Stimulated activated CD4-positive, alpha-beta T cell treated with anti-CD3 and anti-CD28 coated beads, Interleukin-12 subunit alpha, Interleukin-12 subunit beta, amount 100 ng/mL, for 4 hours (primary cell): Measurements from ENCODE around the gene KIF6.

Source experiments
- DNase-seq: peaks from one replicate; pipeline ENCODE4 v3.0.0-alpha.2; 2020

The KIF6 gene

DNA sequence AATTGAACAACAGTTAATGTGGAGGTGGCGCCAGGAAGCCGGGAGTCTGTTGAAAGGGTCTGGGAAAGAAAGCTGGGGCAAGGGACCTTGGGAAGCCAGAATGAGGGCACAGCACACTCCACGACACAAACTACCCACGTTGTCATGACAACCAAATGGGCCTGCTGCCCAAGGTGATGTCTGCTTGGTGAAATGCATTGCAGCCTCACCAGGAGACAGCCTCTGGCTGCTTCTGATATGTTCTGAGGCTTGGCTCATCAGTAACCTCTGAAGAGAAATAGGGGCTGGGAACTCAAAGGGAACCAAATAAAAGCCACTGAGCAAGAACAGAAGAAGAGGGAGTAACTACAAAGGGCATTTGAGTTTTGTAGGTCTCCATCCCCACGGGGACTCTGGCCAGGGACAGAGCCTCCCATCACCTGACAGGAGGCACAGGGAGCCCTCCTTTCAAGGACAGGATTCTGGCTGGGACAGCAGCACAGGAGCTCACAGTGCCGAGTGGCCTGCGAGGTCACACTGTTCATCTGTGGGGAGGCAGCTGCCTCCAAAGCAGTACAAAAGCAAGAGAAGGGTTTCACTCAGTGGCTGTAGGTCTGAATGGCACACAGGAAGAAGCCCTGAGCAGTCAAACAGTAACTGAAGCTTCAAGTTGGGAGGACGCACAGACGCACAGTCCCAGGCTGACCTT, 358.1 kb downstream of the KIF6 start:
- DNase-seq, result no peak

GRCh38 chr6:39365281-39366074, 359.7 kb downstream of the KIF6 start:
- DNase-seq, result no peak

DNA sequence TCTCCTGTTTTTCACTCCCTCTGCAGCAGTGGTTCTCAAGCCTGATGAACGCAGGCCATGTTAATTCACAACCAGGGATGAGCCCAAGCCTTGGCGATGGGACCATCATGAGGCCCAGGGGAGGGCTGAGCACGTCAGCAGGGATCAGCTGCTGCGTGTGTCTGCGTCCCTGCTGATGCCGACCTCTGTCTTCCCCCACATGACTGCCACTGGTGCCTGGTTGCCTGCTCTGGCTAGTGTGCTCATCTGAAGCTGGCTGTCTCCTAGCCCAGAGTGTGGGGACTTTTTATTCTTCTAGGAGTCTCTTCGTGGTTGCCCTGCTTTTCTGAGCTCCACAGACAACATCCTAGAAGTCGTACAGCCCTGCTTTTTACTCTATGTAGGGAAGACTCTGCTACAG, 361.9 kb downstream of the KIF6 start:
- DNase-seq, result no peak

DNA sequence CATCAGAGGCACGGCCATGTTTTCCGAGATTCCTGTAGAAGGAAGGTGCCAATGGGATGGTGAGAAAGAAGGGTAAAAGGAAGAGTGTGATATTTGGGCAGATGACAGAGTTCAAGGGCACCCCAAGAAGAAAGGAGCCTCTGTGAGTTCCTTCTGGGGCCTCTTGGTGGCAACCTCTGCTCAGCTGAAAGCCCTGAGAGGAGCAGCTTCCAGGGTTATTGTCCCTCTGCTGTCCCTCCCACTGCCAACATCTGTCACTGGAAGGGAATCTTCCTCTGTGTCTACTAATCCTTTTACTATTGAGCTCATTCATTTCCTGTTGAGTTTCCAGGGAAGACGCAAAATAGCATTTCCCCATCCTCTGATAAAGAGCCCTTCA, 362.7 kb downstream of the KIF6 start:
- DNase-seq, result no peak

- DNase-seq, result peak; percentile 38
Observed at GRCh38 chr6:39361657-39362486, 363.3 kb downstream of the KIF6 start.

- no peak for DNase-seq
Observed at GRCh38 chr6:39360378-39360777, 364.8 kb downstream of the KIF6 start.

- no peak for DNase-seq
Observed at GRCh38 chr6:39357998-39358686, 367.1 kb downstream of the KIF6 start.

DNA sequence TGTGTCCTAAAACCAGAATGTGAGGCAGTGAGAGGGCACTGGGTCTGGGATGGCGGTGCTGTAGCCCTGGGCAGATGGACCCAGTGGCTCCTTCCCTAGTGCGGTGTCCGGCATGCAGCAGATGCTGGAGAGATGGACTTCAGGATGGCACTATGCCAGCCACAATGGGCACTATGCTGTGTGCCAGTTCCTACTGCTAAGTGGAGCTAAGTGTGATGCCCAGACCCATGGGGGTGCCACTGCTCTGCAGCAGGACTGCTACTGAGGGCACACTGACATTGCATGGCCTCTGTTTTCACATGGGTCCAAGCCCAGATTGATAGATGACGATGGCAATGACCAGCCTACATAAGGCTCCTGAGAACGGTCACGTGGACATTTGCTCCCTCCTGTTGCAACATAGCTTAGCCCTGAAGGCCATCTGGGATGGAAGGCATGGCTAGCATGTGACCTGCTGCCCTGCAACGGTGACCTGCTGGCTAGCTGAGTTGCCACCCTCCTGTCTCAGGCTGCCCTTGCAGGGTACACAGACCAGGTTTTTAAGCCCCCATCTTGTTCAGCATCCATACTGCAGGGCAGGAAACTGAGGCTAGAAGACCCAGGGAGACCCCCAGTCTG, 371.4 kb downstream of the KIF6 start:
- DNase-seq, result no peak

DNA sequence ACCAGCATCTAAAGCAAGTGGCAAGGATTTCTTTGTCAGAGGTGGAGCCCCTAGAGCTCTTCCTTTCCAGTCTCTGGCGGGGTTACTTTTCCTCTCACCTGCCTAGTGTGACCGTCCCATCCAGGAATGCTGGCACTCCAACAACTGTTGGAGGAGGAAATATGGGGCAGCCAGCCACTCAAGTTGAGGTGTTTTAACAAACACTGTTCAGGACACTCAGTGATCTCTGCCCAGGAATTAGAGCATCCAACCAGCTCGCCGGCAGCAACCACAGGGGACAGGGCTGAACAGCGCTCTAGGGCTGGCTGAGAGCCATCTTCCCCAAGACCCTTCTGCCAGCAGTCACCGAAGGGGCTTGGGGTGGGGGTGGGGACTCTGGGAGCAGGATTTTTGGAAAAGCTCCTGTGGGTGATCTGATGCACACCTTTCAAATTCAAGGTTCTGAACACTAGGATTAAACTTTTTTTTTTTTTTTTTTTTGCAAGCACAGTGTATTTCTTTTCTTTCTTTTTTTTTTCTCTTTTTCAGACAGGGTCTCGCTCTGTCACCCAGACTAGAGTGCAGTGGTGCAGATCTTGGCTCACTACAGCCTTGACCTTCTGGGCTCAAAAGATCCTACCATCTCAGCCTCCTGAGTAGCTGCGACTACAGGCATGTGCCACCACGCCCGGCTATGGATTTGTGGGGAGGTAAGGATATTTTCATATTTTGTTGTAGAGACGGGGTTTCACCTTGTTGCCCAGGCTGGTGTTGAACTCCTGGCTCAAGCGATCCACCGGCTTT, 374.3 kb downstream of the KIF6 start:
- DNase-seq, result no peak

DNA sequence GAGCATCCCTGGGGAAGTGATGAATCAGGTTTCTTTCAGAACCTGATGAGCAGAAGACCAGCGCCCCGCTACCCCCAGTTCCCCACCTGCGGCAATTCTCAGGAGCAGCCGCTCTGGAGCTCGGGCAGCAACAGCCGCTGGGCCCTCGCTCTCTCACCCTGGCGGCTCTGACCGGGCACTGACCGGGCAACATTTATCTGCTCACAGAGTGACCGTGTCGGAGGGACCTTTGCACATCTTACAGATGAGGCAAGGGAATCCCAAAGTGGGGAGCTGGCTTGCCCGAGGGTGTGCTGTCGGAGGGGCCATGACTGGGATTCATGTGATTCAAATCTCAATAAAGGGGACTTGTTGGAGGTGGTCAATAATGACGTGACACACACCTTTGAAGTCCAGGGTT, 376.5 kb downstream of the KIF6 start:
- no peak for DNase-seq

GRCh38 chr6:39347906-39348585, 377.2 kb downstream of the KIF6 start:
- DNase-seq, result peak; percentile 60

- no peak for DNase-seq
Observed at GRCh38 chr6:39347206-39347605, 378.0 kb downstream of the KIF6 start.

GRCh38 chr6:39344821-39345280, 380.4 kb downstream of the KIF6 start:
- no peak for DNase-seq

GRCh38 chr6:39343396-39343870, 381.8 kb downstream of the KIF6 start:
- DNase-seq, result no peak

GRCh38 chr6:39342692-39343395, 382.4 kb downstream of the KIF6 start:
- no peak for DNase-seq

DNA sequence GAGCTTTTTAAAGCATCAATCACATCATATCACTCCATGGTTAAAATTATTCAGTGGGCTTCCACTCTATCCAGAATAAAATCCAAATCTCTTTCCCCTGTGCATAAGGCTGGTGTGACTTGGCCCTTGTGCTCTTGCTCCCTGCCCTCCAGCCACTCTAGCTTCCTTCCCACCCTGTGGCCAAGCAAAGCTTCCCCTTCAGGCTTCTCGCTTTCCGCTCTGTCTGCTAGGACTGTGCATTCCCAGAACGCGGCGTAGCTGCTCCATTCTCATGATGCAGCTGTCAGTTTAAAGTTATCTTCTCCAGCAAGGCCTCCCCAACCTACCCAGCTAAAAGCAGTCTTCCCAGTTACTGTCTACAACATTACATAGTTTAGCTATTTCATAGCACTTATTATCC, 383.3 kb downstream of the KIF6 start:
- no peak for DNase-seq

- no peak for DNase-seq
Observed at GRCh38 chr6:39341352-39341751, 383.9 kb downstream of the KIF6 start.

GRCh38 chr6:39339868-39340550, 385.2 kb downstream of the KIF6 start:
- no peak for DNase-seq

DNA sequence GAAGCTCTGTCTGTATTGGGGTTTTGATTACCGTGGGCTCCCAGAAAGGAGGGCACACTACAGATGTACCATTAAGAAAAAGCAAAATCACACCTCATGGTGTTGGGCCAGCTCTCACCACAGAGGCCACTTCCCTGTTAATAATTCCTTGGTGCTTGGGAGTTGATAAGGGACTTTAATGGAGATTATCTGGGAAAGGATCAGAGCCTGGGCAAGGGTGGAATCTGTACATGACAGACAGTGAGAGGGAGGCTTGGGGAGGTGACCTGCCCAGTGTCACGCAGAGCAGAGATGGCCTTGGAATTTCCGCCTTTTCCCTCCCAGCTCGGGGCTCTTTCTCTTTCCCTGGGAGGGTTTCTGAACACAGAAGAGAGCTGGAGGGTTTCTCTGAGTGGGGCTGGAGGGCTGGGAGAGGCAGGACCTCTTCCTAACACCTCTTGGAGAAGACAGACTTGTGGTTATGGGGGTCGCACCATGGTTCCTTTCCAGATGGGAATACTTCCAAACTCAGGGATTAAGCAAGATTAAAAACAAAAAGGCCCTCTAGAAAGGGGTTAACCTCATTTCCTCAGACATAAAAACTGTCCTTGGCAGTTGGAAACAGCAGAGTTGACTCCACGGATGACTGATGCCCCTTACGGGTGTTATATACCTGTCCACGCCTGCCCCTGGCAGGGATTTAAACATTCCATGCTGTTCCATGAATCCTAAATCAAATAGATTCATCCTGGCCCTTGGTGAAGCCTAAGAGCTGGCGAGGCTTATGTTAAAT, 385.9 kb downstream of the KIF6 start:
- no peak for DNase-seq
